Parathyroid adenoma (tissue), 2 donors: Measurements from ENCODE around the gene TMEM179.

ENCODE experiments used
- H2AFZ ChIP-seq: fragments of 300-600 bp; sonication (generic); one replicate; pipeline ENCODE4 v1.7.0; 2017; ENCODE audit warnings: antibody characterized with exemption, mild to moderate bottlenecking
- H3K27ac ChIP-seq: fragments of 300-600 bp; sonication (generic); one replicate; pipeline ENCODE4 v1.7.0; 2017
- H3K27me3 ChIP-seq: fragments of 300-600 bp; sonication (generic); one replicate; pipeline ENCODE4 v1.7.0; 2017; ENCODE audit warnings: low read length; ENCODE audit not compliant: control insufficient read depth, insufficient read depth
- H3K36me3 ChIP-seq: fragments of 300-600 bp; sonication (generic); one replicate; pipeline ENCODE4 v1.7.0; 2017; ENCODE audit warnings: low read length; ENCODE audit not compliant: control insufficient read depth, insufficient read depth
- H3K4me1 ChIP-seq: fragments of 300-600 bp; sonication (generic); one replicate; pipeline ENCODE4 v1.7.0; 2017; ENCODE audit warnings: control low read depth
- H3K4me2 ChIP-seq: fragments of 300-600 bp; sonication (generic); one replicate; pipeline ENCODE4 v1.7.0; 2017; ENCODE audit warnings: low read length
- H3K4me3 ChIP-seq: fragments of 300-600 bp; sonication (generic); one replicate; pipeline ENCODE4 v1.7.0; 2017; ENCODE audit warnings: low read depth, low read length
- H3K79me2 ChIP-seq: fragments of 300-600 bp; sonication (generic); one replicate; pipeline ENCODE4 v1.7.0; 2017; ENCODE audit warnings: control low read depth
- H3K9ac ChIP-seq: fragments of 300-600 bp; sonication (generic); one replicate; pipeline ENCODE4 v1.7.0; 2017; ENCODE audit warnings: mild to moderate bottlenecking
- H3K9me3 ChIP-seq: fragments of 300-600 bp; sonication (generic); one replicate; pipeline ENCODE4 v1.7.0; 2017; ENCODE audit warnings: low read length; ENCODE audit not compliant: control insufficient read depth
- CTCF ChIP-seq: fragments of 300-600 bp; sonication (generic); IDR thresholded peaks from one replicate; pipeline ENCODE4 v1.7.0; 2017; ENCODE audit warnings: antibody characterized with exemption, mild to moderate bottlenecking
- donor health status: primary hyperparathyroidism.

The TMEM179 gene

GRCh38 chr14:104611881-104612280, 7.3 kb upstream of the TMEM179 start:
- H3K9ac ChIP-seq, result no peak overlapping the region
- no peak overlapping the region for H3K4me3 ChIP-seq
- no peaks in the 10 kb centered on the region for H3K79me2 ChIP-seq
- no peaks in the 10 kb centered on the region for H3K36me3 ChIP-seq
- H3K27me3 ChIP-seq, result no peaks in the 10 kb centered on the region
- TF ChIP-seq CTCF, result no peak
- H3K9me3 ChIP-seq, result no peaks in the 10 kb centered on the region
- no peak overlapping the region for H2AFZ ChIP-seq
- no peaks in the 10 kb centered on the region for H3K4me1 ChIP-seq
- H3K27ac ChIP-seq, result no peak overlapping the region
- H3K4me2 ChIP-seq, result no peak overlapping the region

GRCh38 chr14:104610749-104611310, 6.3 kb upstream of the TMEM179 start:
- no peak overlapping the region for H3K4me2 ChIP-seq
- TF ChIP-seq CTCF, result no peak
- no peak overlapping the region for H3K27ac ChIP-seq
- H3K27me3 ChIP-seq, result no peaks in the 10 kb centered on the region
- no peaks in the 10 kb centered on the region for H3K4me1 ChIP-seq
- H3K36me3 ChIP-seq, result no peaks in the 10 kb centered on the region
- no peaks in the 10 kb centered on the region for H3K9me3 ChIP-seq
- H3K4me3 ChIP-seq, result no peak overlapping the region
- no peak overlapping the region for H2AFZ ChIP-seq
- H3K9ac ChIP-seq, result no peak overlapping the region
- no peaks in the 10 kb centered on the region for H3K79me2 ChIP-seq

- no peak for TF ChIP-seq CTCF
- Histone ChIP-seq H3K4me1 (no peaks in the 10 kb centered on the region), H3K79me2 (no peaks in the 10 kb centered on the region), H3K4me2 (no peak overlapping the region), H3K36me3 (no peaks in the 10 kb centered on the region), H2AFZ (no peak overlapping the region), H3K9me3 (no peaks in the 10 kb centered on the region), H3K4me3 (no peak overlapping the region), H3K27ac (no peak overlapping the region), H3K27me3 (no peaks in the 10 kb centered on the region), H3K9ac (no peak overlapping the region)
Measured at GRCh38 chr14:104609666-104610065, 5.1 kb upstream of the TMEM179 start.

- no peak overlapping the region for H3K4me3 ChIP-seq
- H3K9ac ChIP-seq, result no peak overlapping the region
- no peaks in the 10 kb centered on the region for H3K79me2 ChIP-seq
- no peaks in the 10 kb centered on the region for H3K27me3 ChIP-seq
- no peak for TF ChIP-seq CTCF
- H3K4me1 ChIP-seq, result peaks cover 14% of the 10 kb centered on the region
- no peak overlapping the region for H3K4me2 ChIP-seq
- H3K36me3 ChIP-seq, result no peaks in the 10 kb centered on the region
- peak overlapping the region; percentile 81 for H2AFZ ChIP-seq
- no peaks in the 10 kb centered on the region for H3K9me3 ChIP-seq
- no peak overlapping the region for H3K27ac ChIP-seq
Measured at GRCh38 chr14:104603711-104604401, 716 bp downstream of the TMEM179 start.

GRCh38 chr14:104602933-104603325, 1.6 kb downstream of the TMEM179 start:
- H3K27me3 ChIP-seq, result no peaks in the 10 kb centered on the region
- no peak for TF ChIP-seq CTCF

More at GRCh38 chr14:104602933-104603325, 1.6 kb downstream of the TMEM179 start:
- no peaks in the 10 kb centered on the region for H3K9me3 ChIP-seq
- H3K4me1 ChIP-seq, result peaks cover 20% of the 10 kb centered on the region
- H3K4me2 ChIP-seq, result no peak overlapping the region
- H3K9ac ChIP-seq, result no peak overlapping the region
- no peaks in the 10 kb centered on the region for H3K79me2 ChIP-seq
- no peak overlapping the region for H2AFZ ChIP-seq
- H3K36me3 ChIP-seq, result no peaks in the 10 kb centered on the region
- H3K27ac ChIP-seq, result no peak overlapping the region
- H3K4me3 ChIP-seq, result no peak overlapping the region
